H1 (cell line): Measurements from ENCODE around the gene CD72. TPM values are rescaled to one million over a fixed set of nuclear protein-coding genes. Genes with fewer than 3 reads are reported as not detected.

Source experiments
- CTCF ChIA-PET: fragments of 300-600 bp; sonication (Branson Sonifier 250); formaldehyde crosslinking; loops from one replicate; lab custom pipeline; 2021; ENCODE audit not compliant: partially characterized antibody; lab: Charles Lee
- POLR2A ChIA-PET: fragments of 300-600 bp; sonication (Branson Sonifier 250); formaldehyde crosslinking; loops from one replicate; lab custom pipeline; 2021; ENCODE audit warnings: inconsistent platforms; ENCODE audit not compliant: partially characterized antibody; lab: Charles Lee
- DNase-seq, 2 experiments: peaks; one replicate each; pipeline versions ENCODE4 v3.0.0 to v3.0.0-alpha.2; 2010 to 2022; ENCODE audit warnings: low spot score in 2 of 2, low read depth in 1 of 2, mixed read lengths in 1 of 2
- FAIRE-seq: peaks from 2 replicates; lab custom pipeline; 2011; peaks lifted over from hg19 to GRCh38; lab: Jason Lieb, UNC
- H2AFZ ChIP-seq: 2 replicates; pipeline ENCODE4 v1.8.1; 2012; ENCODE audit warnings: low read length, inconsistent platforms
- H2AK5ac ChIP-seq: 2 replicates; pipeline ENCODE4 v1.6.1; 2013; ENCODE audit warnings: low read depth, low read length
- H2BK120ac ChIP-seq: replicated peaks from 2 replicates; pipeline ENCODE3; 2013; ENCODE audit warnings: low read depth, low read length, inconsistent platforms
- H2BK12ac ChIP-seq: 2 replicates; pipeline ENCODE4 v1.6.1; 2013; ENCODE audit warnings: low read depth, low read length
- H2BK15ac ChIP-seq: 2 replicates; pipeline ENCODE4 v1.6.1; 2013; ENCODE audit warnings: low read length
- H2BK20ac ChIP-seq: 2 replicates; pipeline ENCODE4 v1.6.1; 2013; ENCODE audit warnings: low read length
- H2BK5ac ChIP-seq: 2 replicates; pipeline ENCODE4 v1.6.1; 2013; ENCODE audit warnings: low read depth, low read length
- H3K14ac ChIP-seq: 2 replicates; pipeline ENCODE4 v1.6.1; 2013; ENCODE audit warnings: inconsistent platforms; ENCODE audit not compliant: insufficient read length
- H3K18ac ChIP-seq: 2 replicates; pipeline ENCODE4 v1.6.1; 2013; ENCODE audit warnings: low read length; ENCODE audit errors: extremely low read depth
- H3K23ac ChIP-seq: 2 replicates; pipeline ENCODE4 v1.6.1; 2013; ENCODE audit warnings: inconsistent platforms; ENCODE audit not compliant: insufficient read length
- H3K23me2 ChIP-seq: 2 replicates; pipeline ENCODE4 v1.6.1; 2013; ENCODE audit warnings: low read depth, low read length
- H3K27ac ChIP-seq: 2 replicates; pipeline ENCODE4 v1.6.1; 2011; ENCODE audit warnings: low read depth, low read length, inconsistent platforms
- H3K27me3 ChIP-seq, 4 experiments: replicated peaks in 1 of 4; 1 replicate in 1 of 4; 2 replicates in 3 of 4; pipeline versions ENCODE4 v1.6.1 to v1.8.1; 2011 to 2013; ENCODE audit warnings: low read length in 3 of 4, mild to moderate bottlenecking in 3 of 4, inconsistent platforms in 2 of 4, mixed read lengths in 2 of 4, moderate library complexity in 1 of 4; ENCODE audit not compliant: control insufficient read depth in 3 of 4, insufficient read depth in 3 of 4; ENCODE audit errors: extremely low read depth in 1 of 4
- H3K36me3 ChIP-seq, 4 experiments: 2 replicates each; pipeline versions ENCODE4 v1.6.1 to v1.8.1; 2011 to 2013; ENCODE audit warnings: mild to moderate bottlenecking in 4 of 4, low read length in 3 of 4, moderate library complexity in 2 of 4, control low read depth in 1 of 4, inconsistent platforms in 1 of 4; ENCODE audit not compliant: insufficient read depth in 4 of 4, control insufficient read depth in 2 of 4
- H3K4ac ChIP-seq: replicated peaks from 2 replicates; pipeline ENCODE3; 2013; ENCODE audit warnings: low read length, low read depth, mixed read lengths, inconsistent platforms; ENCODE audit not compliant: insufficient read length
- H3K4me1 ChIP-seq, 4 experiments: replicated peaks in 1 of 4; 1 replicate in 1 of 4; 2 replicates in 3 of 4; pipeline versions ENCODE4 v1.6.1 to v1.8.1; 2011 to 2013; ENCODE audit warnings: low read length in 3 of 4, inconsistent platforms in 2 of 4, mixed read lengths in 1 of 4; ENCODE audit not compliant: insufficient read depth in 4 of 4, control insufficient read depth in 3 of 4
- H3K4me2 ChIP-seq, 2 experiments: 2 replicates each; pipeline versions ENCODE4 v1.6.1 to v1.8.1; 2011 to 2013; ENCODE audit warnings: low read depth in 2 of 2, low read length in 2 of 2, control low read depth in 1 of 2, inconsistent platforms in 1 of 2, mild to moderate bottlenecking in 1 of 2; ENCODE audit not compliant: insufficient read depth in 1 of 2
- H3K4me3 ChIP-seq, 4 experiments: fragments of 200-600, 300-600 bp in 1 of 4; sonication (generic), shearing (Covaris generic), sonication (Bioruptor Twin) in 1 of 4; 2 replicates each; pipeline versions ENCODE4 v1.5.1 to v1.8.1; 2011 to 2016; ENCODE audit warnings: low read length in 4 of 4, low read depth in 3 of 4, control low read depth in 2 of 4, inconsistent platforms in 2 of 4, mild to moderate bottlenecking in 2 of 4, mixed read lengths in 1 of 4, moderate library complexity in 1 of 4; ENCODE audit not compliant: insufficient read depth in 2 of 4; ENCODE audit errors: extremely low read depth in 1 of 4
- H3K56ac ChIP-seq: replicated peaks from 2 replicates; pipeline ENCODE3; 2013; ENCODE audit warnings: low read depth, mild to moderate bottlenecking, mixed read lengths, low read length, inconsistent platforms; ENCODE audit not compliant: insufficient read length
- H3K79me1 ChIP-seq: 2 replicates; pipeline ENCODE4 v1.6.1; 2013; ENCODE audit warnings: low read depth, low read length, control low read depth
- H3K79me2 ChIP-seq, 2 experiments: 2 replicates each; pipeline versions ENCODE4 v1.6.1 to v1.8.1; 2012 to 2013; ENCODE audit warnings: low read length in 2 of 2, mild to moderate bottlenecking in 2 of 2, inconsistent platforms in 1 of 2; ENCODE audit not compliant: insufficient read depth in 2 of 2, control insufficient read depth in 1 of 2
- H3K9ac ChIP-seq, 4 experiments: replicated peaks in 1 of 4; 1 replicate in 1 of 4; 2 replicates in 3 of 4; pipeline versions ENCODE4 v1.6.1 to v1.8.1; 2011 to 2013; ENCODE audit warnings: low read depth in 3 of 4, low read length in 3 of 4, control low read depth in 2 of 4, mild to moderate bottlenecking in 2 of 4, moderate library complexity in 2 of 4, inconsistent platforms in 1 of 4; ENCODE audit errors: extremely low read depth in 1 of 4
- H3K9me3 ChIP-seq, 2 experiments: 2 replicates each; pipeline versions ENCODE4 v1.6.1 to v1.8.1; 2012 to 2013; ENCODE audit warnings: mild to moderate bottlenecking in 2 of 2, moderate library complexity in 2 of 2, control low read depth in 1 of 2, inconsistent platforms in 1 of 2, low read depth in 1 of 2, low read length in 1 of 2, mixed read lengths in 1 of 2; ENCODE audit not compliant: insufficient read depth in 2 of 2
- H4K20me1 ChIP-seq, 2 experiments: replicated peaks in 1 of 2; 2 replicates each; pipeline versions ENCODE3 to v1.8.1; 2011 to 2013; ENCODE audit warnings: inconsistent platforms in 2 of 2, low read length in 2 of 2, mild to moderate bottlenecking in 1 of 2; ENCODE audit not compliant: insufficient read depth in 2 of 2, control insufficient read depth in 1 of 2
- H4K5ac ChIP-seq: 2 replicates; pipeline ENCODE4 v1.6.1; 2013; ENCODE audit warnings: low read length, low read depth, mixed read lengths, inconsistent platforms; ENCODE audit not compliant: insufficient read length
- H4K8ac ChIP-seq: 2 replicates; pipeline ENCODE4 v1.8.0; 2013; ENCODE audit warnings: mild to moderate bottlenecking, moderate library complexity, low read length, inconsistent platforms; ENCODE audit not compliant: insufficient read depth; ENCODE audit errors: extremely low read depth
- H4K91ac ChIP-seq: replicated peaks from 2 replicates; pipeline ENCODE3; 2013; ENCODE audit warnings: low read length, mixed read lengths, inconsistent platforms; ENCODE audit not compliant: insufficient read length
- E2F6 ChIP-seq: IDR thresholded peaks from 2 replicates; pipeline ENCODE4 v1.6.1; 2012; ENCODE audit warnings: inconsistent platforms
- EGR1 ChIP-seq: IDR thresholded peaks from 2 replicates; pipeline ENCODE4 v1.6.1; 2011; ENCODE audit warnings: low read depth, low read length, borderline replicate concordance
- EP300 ChIP-seq, 2 experiments: IDR thresholded peaks; 1 replicate in 1 of 2; 2 replicates in 1 of 2; pipeline ENCODE4 v1.6.1; 2011 to 2012; ENCODE audit warnings: low read depth in 2 of 2, low read length in 2 of 2, mild to moderate bottlenecking in 2 of 2, borderline replicate concordance in 1 of 2, inconsistent platforms in 1 of 2, moderate library complexity in 1 of 2
- EZH2 ChIP-seq: fragments of 200-600 bp; sonication (generic); IDR thresholded peaks from 2 replicates; pipeline ENCODE4 v1.7.1; 2012; ENCODE audit warnings: low read depth, mild to moderate bottlenecking, moderate library complexity, low read length, inconsistent platforms; ENCODE audit not compliant: severe bottlenecking
- FOSL1 ChIP-seq: IDR thresholded peaks from 2 replicates; pipeline ENCODE4 v1.6.1; 2011; ENCODE audit warnings: mild to moderate bottlenecking, low read depth, low read length, moderate library complexity; ENCODE audit not compliant: insufficient read depth
- JUN ChIP-seq: IDR thresholded peaks from 2 replicates; pipeline ENCODE4 v1.6.1; 2011; ENCODE audit warnings: low read depth, mild to moderate bottlenecking, improper control_type of control experiment, low read length
- KDM4A ChIP-seq: IDR thresholded peaks from one replicate; pipeline ENCODE4 v1.7.1; 2012; ENCODE audit warnings: low read depth, mild to moderate bottlenecking, moderate library complexity, low read length, inconsistent platforms; ENCODE audit not compliant: severe bottlenecking
- POU5F1 ChIP-seq: IDR thresholded peaks from 2 replicates; pipeline ENCODE4 v1.6.1; 2011; ENCODE audit warnings: low read depth, mild to moderate bottlenecking, low read length, moderate library complexity
- SAP30 ChIP-seq: fragments of 300-600 bp; sonication (generic); IDR thresholded peaks from 2 replicates; pipeline ENCODE4 v1.7.1; 2012; ENCODE audit warnings: low read length, moderate library complexity, mild to moderate bottlenecking, inconsistent platforms; ENCODE audit not compliant: insufficient read depth, insufficient replicate concordance
- SIX5 ChIP-seq: IDR thresholded peaks from 2 replicates; pipeline ENCODE4 v1.6.1; 2011; ENCODE audit warnings: mild to moderate bottlenecking, low read depth, low read length
- SP2 ChIP-seq: IDR thresholded peaks from 2 replicates; pipeline ENCODE4 v1.6.1; 2012; ENCODE audit warnings: mild to moderate bottlenecking, low read length, inconsistent platforms
- SP4 ChIP-seq: IDR thresholded peaks from 2 replicates; pipeline ENCODE4 v1.6.1; 2012; ENCODE audit warnings: low read length, inconsistent platforms
- ZNF274 ChIP-seq: IDR thresholded peaks from 2 replicates; pipeline ENCODE4 v1.7.0; 2012; ENCODE audit warnings: low read length, borderline replicate concordance; ENCODE audit errors: extremely low read depth
- WGBS, 2 experiments: shearing (Covaris generic) in 1 of 2; methylation state at CpG; one replicate each; pipeline versions ENCODE4 v1.1.6 to v1.1.7; 2013 to 2015; ENCODE audit warnings: low lambda C conversion rate in 2 of 2, mixed read lengths in 2 of 2, inconsistent platforms in 1 of 2, low coverage in 1 of 2, missing lambda C conversion rate in 1 of 2; ENCODE audit not compliant: insufficient replicate concordance in 2 of 2, insufficient coverage in 1 of 2, insufficient read length in 1 of 2; ENCODE audit errors: extremely low coverage in 1 of 2, missing lambda C conversion rate in 1 of 2; 5-methylcytosine and 5-hydroxymethylcytosine counted together
- polyA plus RNA-seq, 7 experiments: library from polyadenylated mRNA; depleted of rRNA in 3 of 7; stranded (reverse) in 5 of 7; unstranded in 2 of 7; fragments of >200 nt in 5 of 7; fragments of 200-250 nt in 2 of 7; gene quantifications; 1 replicate in 5 of 7; 2 replicates in 1 of 7; 4 replicates in 1 of 7; pipeline versions ENCODE4 v1.2.1 to v1.2.3, GENCODE V29; 2011 to 2013; ENCODE audit warnings: missing spikeins in 2 of 7, mixed read lengths in 2 of 7
- total RNA-seq: library from RNA; stranded (reverse); fragmentation: NEBNext Ultra II Directional; extraction: Animal tissue kit (Norgen Biotek cat#: 25700); gene quantifications from 2 replicates; pipeline ENCODE4 v1.2.1, GENCODE V29; 2021

Gene CD72
- total and polyA plus RNA-seq, 2 of the 8 experiments (the other 6 are each of a cell fraction or from before 2014, with no cell fraction given) = 4.0 to 4.5 TPM

DNA sequence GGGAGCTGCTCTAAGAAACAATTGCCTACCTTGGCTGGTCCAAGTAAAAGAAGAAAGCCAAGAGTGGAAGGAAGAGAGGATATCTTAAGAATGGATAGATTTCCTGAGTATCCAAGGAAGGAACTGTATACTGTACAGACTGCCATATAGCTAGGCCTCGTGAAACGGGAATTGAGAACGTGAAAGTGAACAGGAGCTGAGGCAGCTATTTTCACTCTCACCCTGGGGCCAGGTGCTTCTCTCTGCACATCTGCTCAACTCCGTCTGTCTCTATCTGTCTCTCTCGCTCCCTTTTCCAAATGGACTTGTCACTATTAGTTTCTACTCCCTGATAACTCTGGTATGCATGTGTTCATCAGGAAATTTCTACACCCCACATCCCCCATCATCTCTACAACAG lies 49.0 kb downstream of the CD72 start:
- CTCF ChIA-PET = interaction anchor here (0.7 to 2.7 kb wide), 7 partner anchors 9 to 128 kb away, joined by 3 to 8 read pairs (median 4); no protein-coding TSS in a partner anchor
- FAIRE-seq = no peak

More for the DNA sequence above, 49.0 kb downstream of the CD72 start:
- Histone ChIP-seq H3K9me3 (no peaks in the 10 kb centered on the region), H3K14ac (no peak overlapping the region), H3K4me3 (no peak overlapping the region), H3K56ac (no peak overlapping the region), H3K79me2 (no peaks in the 10 kb centered on the region), H3K9ac (no peak overlapping the region), H2BK12ac (no peak overlapping the region), H2AK5ac (no peak overlapping the region), H2BK20ac (no peak overlapping the region), H2AFZ (no peak overlapping the region), H3K4me2 (no peak overlapping the region), H3K18ac (no peak overlapping the region), H2BK120ac (no peak overlapping the region), H4K91ac (no peak overlapping the region), H4K8ac (no peak overlapping the region), H4K20me1 (no peaks in the 10 kb centered on the region), H3K27ac (no peak overlapping the region), H3K27me3 (no peaks in the 10 kb centered on the region), H3K79me1 (no peaks in the 10 kb centered on the region), H2BK15ac (no peak overlapping the region), H3K23me2 (no peaks in the 10 kb centered on the region; the same call in 1 of the 2 replicates), H3K4ac (no peak overlapping the region), H3K4me1 (no peaks in the 10 kb centered on the region), H3K36me3 (no peaks in the 10 kb centered on the region), H2BK5ac (no peak overlapping the region), H3K23ac (no peak overlapping the region), H4K5ac (no peak overlapping the region)
- POLR2A ChIA-PET = interaction anchor here (0.6 kb wide), 1 partner anchor 76 kb away, joined by 3 read pairs; no protein-coding TSS in a partner anchor
- DNase-seq = no peak
- 93% methylated on average over 5 of the region's 5 CpGs; no CpG with 5 or more reads in 1 of the 2 experiments for WGBS, 2 experiments
- no peak for TF ChIP-seq POU5F1
- TF ChIP-seq SIX5 = no peak
- no peak for TF ChIP-seq SAP30
- TF ChIP-seq SP4 = no peak
- TF ChIP-seq JUN = no peak
- TF ChIP-seq FOSL1 = no peak
- TF ChIP-seq EP300 (IDR thresholded peaks at IDR 0.05; ENCODE audit: borderline replicate concordance in 1 of 2, low read depth in 2 of 2, low read length in 2 of 2) = no peak
- no peak for TF ChIP-seq EZH2
- TF ChIP-seq SP2 = no peak
- no peak for TF ChIP-seq E2F6
- TF ChIP-seq EGR1 = no peak
- TF ChIP-seq ZNF274 = no peak
- no peak for TF ChIP-seq KDM4A
